GM19238 (cell line): ENCODE results near the gene NRXN2.
A peak's percentile ranks its signal among the peaks of the same experiment; 100 is the strongest.

Experiments
- DNase-seq: peaks from one replicate; pipeline ENCODE4 v3.0.0; 2011; ENCODE audit warnings: low spot score; ENCODE audit not compliant: insufficient read length

Gene NRXN2

GRCh38 chr11:64653388-64653973, 69.5 kb downstream of the NRXN2 start:
- no peak for DNase-seq

GRCh38 chr11:64652586-64653387, 70.2 kb downstream of the NRXN2 start:
- DNase-seq, result peak; percentile 83

DNA sequence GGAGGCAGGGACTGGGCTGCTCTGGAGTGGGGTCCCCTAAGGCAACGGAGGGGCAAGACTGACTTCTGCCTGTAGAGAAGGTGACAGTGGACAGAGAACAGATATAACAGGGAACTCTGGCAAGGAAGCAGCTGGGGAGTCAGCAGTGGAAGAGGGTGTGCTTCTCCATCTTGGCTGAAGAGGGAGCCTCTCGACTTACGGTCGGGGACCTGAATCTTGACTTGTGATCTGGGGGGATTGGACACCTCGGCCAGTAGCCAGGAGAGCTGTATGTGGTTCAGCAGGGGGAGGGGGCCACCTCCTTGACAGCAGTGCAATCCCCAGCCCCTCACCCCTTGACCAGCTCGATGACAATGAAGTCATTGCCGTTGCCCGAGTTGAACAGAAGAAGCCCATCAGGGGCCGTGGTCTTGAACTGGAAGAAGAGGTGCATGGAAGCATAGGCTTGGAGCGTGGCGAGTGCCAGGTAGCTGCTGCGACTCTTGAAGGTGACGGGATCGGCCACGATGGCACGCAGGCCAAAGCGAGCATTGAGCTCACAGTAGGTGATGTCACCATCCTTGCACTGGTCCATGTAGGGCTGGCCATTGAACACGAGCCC, 72.0 kb downstream of the NRXN2 start:
- DNase-seq, result no peak

GRCh38 chr11:64649291-64649697, 73.7 kb downstream of the NRXN2 start:
- DNase-seq, result no peak

GRCh38 chr11:64648551-64648950, 74.4 kb downstream of the NRXN2 start:
- DNase-seq, result no peak

- no peak for DNase-seq
Measured at GRCh38 chr11:64647019-64647779, 75.8 kb downstream of the NRXN2 start.

- peak; percentile 40 for DNase-seq
Measured at GRCh38 chr11:64644647-64645275, 78.2 kb downstream of the NRXN2 start.

DNA sequence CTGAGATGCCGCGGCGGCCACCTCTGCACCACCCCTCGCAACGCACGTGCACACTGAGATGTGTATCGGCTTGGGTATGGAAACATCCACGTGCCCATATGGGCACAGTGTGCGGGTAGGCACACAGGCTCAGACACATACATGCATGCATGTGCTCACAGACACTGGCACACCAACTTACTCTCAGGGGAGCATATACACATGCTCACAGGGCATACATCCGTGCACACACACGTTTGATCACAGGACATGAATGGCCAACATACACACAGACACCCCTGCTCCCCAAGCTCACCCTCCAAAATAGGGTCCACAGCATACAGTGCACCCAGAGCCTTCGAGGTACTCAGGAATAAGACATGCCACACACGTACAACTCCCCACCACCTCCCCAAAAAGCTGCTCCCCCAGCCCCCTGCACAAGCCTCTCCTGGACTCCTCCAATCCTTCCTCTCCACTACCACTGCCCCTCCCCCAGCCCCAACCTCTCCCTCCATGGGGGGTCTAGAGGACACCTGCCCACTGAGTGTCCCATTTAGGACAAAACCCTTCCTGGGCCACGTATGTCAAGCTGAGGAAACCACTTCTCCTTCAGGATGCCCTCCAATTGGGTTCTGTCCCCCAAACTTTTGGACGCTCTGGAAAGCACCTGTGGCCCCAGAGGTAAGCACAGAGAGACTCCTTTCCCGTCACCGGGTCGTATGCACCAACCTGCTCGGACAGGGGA, 78.9 kb downstream of the NRXN2 start:
- no peak for DNase-seq

GRCh38 chr11:64643256-64643881, 79.6 kb downstream of the NRXN2 start:
- no peak for DNase-seq

DNA sequence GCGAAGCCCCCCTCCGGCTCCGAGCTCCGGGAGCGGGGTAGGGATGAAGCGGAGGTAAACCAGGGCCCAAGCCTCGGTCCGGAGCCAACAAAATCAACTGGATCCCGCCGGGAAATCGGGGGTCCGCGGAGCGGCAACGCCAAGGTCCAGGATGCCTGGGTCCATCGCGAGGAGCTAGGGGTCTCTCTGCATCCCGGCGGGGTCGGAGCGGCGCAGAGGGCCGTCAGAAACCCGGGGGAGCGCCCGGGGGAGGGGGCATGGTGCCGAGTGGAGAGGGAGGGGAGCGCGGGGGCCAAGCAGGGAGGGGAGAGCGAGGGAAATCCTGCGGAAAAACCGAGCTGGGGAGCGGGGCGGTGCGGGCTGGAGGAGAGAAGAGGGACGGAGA, 80.1 kb downstream of the NRXN2 start:
- DNase-seq, result no peak

DNA sequence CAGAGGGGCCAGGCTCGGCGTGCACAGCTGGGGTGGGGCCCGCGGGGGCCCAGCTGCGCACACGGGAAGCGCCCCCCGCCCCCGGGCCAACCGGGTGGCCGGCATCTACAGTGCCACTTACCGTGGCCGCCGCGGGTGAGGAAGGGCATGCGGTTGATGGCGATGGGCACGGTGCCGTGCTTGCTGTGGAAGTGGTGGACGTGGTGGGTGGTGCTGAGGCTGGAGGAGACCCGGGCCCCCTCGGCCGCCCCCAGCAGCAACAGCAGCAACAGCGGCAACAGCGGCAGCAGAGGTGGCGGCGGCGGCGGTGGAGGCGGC, 80.6 kb downstream of the NRXN2 start:
- DNase-seq, result no peak

DNA sequence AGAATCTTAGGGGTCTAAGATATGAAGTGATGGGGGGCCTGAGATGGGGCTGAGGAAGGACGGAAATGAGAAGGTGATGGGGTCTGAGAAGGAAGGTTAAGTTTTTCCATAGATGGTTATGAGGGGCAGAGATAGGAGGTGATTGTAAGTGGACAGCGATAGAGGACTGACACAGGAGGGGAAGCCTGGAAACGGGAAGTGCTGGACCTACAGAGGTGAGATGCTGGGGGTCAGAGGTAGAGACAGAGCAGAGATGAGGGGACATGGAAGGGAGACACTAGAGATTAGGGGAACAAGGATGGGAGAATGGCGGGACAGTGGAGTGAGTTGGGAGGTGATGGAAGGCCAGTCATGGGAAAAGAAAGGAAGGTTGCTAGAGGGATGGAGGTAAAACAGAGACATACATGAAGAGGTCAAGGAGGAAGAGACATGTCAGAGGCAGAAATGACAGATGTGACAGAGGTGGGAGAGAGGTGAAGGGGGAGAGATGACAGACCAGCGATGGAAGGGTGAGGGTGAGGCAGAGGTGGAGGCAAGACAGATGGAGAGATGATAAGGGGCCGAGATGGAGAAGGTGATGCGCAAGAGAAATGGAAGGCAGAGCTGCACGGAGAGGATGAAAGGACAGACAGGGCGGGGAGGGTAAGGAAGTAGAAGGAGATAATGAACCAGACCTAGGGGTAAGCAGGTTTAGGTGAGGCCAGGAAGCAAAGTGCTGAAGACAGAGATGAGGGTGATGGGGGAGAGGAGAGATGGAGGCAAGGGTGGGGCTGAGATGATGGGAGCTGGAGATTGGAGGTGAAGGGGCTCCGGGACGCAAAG, 81.2 kb downstream of the NRXN2 start:
- no peak for DNase-seq

DNA sequence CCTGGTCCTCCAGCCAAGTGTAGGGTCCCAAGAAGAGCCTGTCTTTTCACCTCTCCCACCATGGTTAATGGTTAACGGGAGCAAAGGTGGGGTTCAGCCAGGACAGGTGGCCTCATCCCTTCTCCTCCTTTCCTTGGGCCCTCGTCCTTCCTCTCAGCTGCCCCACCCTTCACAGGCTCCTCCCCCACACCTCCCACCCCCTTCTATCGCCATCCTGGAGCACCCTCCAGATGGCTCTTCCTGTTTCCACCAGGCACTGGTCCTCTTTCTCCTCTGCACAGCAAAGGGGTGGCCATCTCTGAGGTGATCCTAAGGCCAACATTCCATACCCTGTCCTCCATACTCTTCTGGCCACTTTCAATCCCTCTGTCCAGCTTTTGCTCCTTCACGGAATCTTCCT, 83.1 kb downstream of the NRXN2 start:
- no peak for DNase-seq

DNA sequence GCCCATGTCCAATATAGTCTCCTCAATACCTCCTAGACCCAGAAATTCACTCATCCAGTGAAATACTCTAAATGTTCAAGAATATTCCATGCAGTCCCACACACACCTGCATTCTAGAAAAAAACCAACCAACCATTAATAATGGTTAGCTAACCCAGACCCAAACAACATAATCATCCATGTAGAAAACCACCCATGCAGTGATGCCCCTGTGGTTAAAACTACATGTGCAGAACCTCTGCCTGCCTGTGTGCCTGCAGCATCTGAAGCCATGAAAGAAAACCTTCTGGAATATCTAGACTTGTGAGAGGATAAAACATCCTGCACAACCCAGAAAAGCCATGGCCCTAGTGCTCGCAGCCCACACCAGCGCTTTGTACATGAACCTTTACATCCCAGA, 84.2 kb downstream of the NRXN2 start:
- no peak for DNase-seq

GRCh38 chr11:64638018-64638665, 84.9 kb downstream of the NRXN2 start:
- no peak for DNase-seq

DNA sequence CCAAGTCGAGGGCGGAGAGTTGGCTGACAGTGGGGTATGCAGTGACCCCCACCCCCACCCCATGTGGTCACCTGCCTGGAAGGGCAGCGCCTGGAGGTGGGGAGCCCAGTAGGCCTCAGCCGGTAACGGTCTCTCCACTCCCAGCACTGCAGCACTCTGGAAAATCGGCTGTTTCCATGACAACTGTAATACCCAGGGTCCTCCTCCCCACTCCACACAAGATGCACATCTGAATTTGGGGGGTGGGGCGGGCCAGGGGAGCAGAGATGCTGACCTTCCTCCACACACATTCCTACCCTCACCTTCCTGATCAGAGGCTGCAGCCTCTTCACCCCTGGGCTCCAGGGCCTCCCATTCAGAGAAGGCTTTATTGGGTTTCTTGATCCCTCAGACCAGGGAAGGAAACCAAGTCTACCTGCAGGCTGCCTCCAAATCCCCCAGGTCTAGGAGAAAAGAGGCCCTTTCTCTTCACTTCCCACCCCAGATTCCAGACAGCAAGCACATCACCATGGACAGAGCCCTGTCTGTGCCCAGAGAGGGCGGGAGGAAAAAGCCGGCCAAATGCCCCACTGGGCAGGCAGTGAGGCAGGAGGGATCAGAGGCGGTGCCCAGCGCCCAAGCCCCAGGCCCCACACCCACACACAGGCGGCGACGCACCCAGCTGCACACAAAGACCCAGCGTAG, 85.5 kb downstream of the NRXN2 start:
- no peak for DNase-seq

DNA sequence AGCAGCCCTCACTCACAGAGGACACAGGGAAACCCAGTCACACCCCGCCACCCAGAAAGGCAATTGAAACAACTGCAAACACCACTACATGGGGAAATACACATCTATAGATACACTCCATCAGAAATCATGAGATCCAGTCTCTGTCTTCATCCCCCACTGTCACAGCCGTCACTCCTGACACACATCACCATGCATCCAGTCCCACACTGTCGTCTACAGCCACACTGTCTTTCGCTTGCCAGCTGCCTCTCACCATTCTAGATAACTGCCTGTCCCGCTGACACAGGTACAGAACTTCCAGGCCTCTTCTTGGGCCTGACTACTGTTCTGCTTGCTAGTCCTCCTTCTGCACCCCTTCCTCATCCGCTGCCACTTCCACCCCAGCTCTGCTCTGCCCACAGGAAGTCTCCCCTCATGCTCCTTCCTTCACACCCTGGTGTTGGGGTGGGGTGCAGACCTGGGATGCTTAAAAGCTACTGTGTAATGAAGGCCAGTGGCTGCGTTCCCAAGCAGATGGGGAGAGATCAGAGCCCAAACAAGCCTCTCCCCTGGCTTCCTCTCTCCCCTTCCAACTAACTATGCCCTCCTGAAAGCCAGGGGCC, 89.3 kb downstream of the NRXN2 start:
- DNase-seq, result no peak

DNA sequence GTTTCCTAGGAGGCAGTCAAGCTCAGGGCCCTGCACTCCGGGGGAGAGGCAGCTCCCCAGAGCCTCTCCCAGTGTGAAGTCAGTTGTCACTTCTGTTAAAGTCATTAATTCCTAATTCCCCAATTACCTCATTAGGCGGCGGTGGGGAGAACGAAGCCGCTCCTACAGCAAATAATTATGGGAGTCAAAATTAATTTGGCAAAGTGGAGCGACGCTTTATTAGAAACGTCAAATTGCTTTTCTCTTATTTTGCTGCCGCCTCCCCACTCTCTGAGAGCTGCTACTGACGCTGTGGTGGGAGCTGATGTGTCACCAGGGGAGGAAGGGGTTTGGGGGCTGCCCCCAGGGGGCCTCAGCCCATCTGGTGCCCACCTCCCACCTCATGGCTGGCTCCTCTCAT, 90.3 kb downstream of the NRXN2 start:
- DNase-seq, result no peak
